Heart left ventricle (tissue), 16 donors: ENCODE results near the gene NT5C2. TPM values are rescaled to one million over a fixed set of nuclear protein-coding genes. Genes with fewer than 3 reads are reported as not detected.

Experiments
- ATAC-seq, 4 donors: fragments of 200-7000 bp; cut with Tn5 transposase; one replicate each; pipeline ENCODE4 v1.9.1; 2020 to 2022; ENCODE audit warnings: moderate library complexity in 4 of 4, mild to moderate bottlenecking in 3 of 4, moderate number of reproducible peaks in 1 of 4
- DNase-seq, 5 donors: peaks; one replicate each; pipeline ENCODE4 v3.0.0-alpha.2; 2020
- H3K27ac ChIP-seq, 12 donors: fragments of 200-600 bp; sonication (generic) in 4 of 12; one replicate each; pipeline versions ENCODE4 v1.5.0 to v1.8.0; 2016 to 2022; ENCODE audit warnings: mild to moderate bottlenecking in 2 of 12
- H3K27me3 ChIP-seq, 9 donors: fragments of 200-600 bp; sonication (generic) in 2 of 9; one replicate each; pipeline versions ENCODE4 v1.5.1 to v1.8.0; 2016 to 2022; ENCODE audit warnings: mild to moderate bottlenecking in 3 of 9
- H3K36me3 ChIP-seq, 9 donors: fragments of 200-600 bp; sonication (generic) in 2 of 9; one replicate each; pipeline versions ENCODE4 v1.5.0 to v1.8.0; 2018 to 2022; ENCODE audit warnings: mild to moderate bottlenecking in 2 of 9
- H3K4me1 ChIP-seq, 12 donors: fragments of 200-600 bp; sonication (generic) in 4 of 12; one replicate each; pipeline versions ENCODE4 v1.5.0 to v1.8.0; 2016 to 2022; ENCODE audit warnings: mild to moderate bottlenecking in 3 of 12
- H3K4me3 ChIP-seq, 12 donors: fragments of 200-600 bp; sonication (generic) in 4 of 12; one replicate each; pipeline versions ENCODE4 v1.5.0 to v1.8.0; 2017 to 2022; ENCODE audit warnings: mild to moderate bottlenecking in 9 of 12, moderate library complexity in 4 of 12
- H3K9me3 ChIP-seq, 12 donors: fragments of 200-600 bp; sonication (generic) in 4 of 12; one replicate each; pipeline versions ENCODE4 v1.5.0 to v1.8.0; 2016 to 2022; ENCODE audit warnings: mild to moderate bottlenecking in 1 of 12
- POLR2A ChIP-seq, 2 donors: fragments of 450-650 bp; IDR thresholded peaks; one replicate each; pipeline ENCODE4 v1.6.1; 2017; ENCODE audit warnings: antibody characterized with exemption in 2 of 2, mild to moderate bottlenecking in 2 of 2, moderate library complexity in 2 of 2
- WGBS, 4 donors: extraction: QIAGEN DNeasy Blood & Tissue Kit in 2 of 4; methylation state at CpG; one replicate each; pipeline versions ENCODE4 v1.1.5 to v1.1.7; 2013 to 2018; 5-methylcytosine and 5-hydroxymethylcytosine counted together
- intact Hi-C, 10 donors: fragments of 100-400 bp; cut with DNase I; formaldehyde crosslinking; loops; one replicate each; pipeline versions ENCODE4 v1.11.1 to v1.14.2; 2022
- polyA plus RNA-seq, 2 donors: library from polyadenylated mRNA; stranded (reverse); fragments of 200-250 nt; gene quantifications; one replicate each; pipeline ENCODE4 v1.2.3, GENCODE V29; 2013
- total RNA-seq, 9 donors: library from RNA; depleted of rRNA in 2 of 9; stranded (reverse); fragments of >200 nt in 2 of 9; fragmentation: NEBNext Ultra II Directional in 3 of 9; extraction: Animal tissue kit (Norgen Biotek cat#: 25700) in 3 of 9; gene quantifications; one replicate each; pipeline versions ENCODE4 v1.1.0 to v1.2.4, GENCODE V29; 2016 to 2023
- TF ChIP-seq, protein P1 (sequence below), 12 donors: fragments of 200-600 bp; sonication (generic) in 4 of 12; IDR thresholded peaks; one replicate each; pipeline versions ENCODE4 v1.5.0 to v1.8.0; 2018 to 2022; ENCODE audit warnings: antibody characterized with exemption in 12 of 12, mild to moderate bottlenecking in 5 of 12
- donor health status: ischemic (EF 13 %, LVEDD 7.1; RV severe dilation, severe dysfunction).
- donor health status: healthy with polysubstance abuse.
- donor health status: DM: no; HTN: yes; CAD: no.
- donor health status: DM: no; HTN: no; CAD: no.
- donor health status: ischemic (EF 25% LVEDD 6.9; RV normal size, moderate dysfunction).
- donor health status: ischemic (EF 25% LVEDD 5.7; RV mildly dilated, moderate dysfunction).
- donor health status: healthy.
- donor health status: DM: yes; HTN: yes; CAD: no.
- donor health status: ischemic (EF 35%, LVEDD 5.7; RV mildly dilated, moderate dysfunction).
- donor health status: nonischemic (EF 11% LVEDD 7.7; RV severe dilation, severe dysfunction).
- donor health status: DM: yes; HTN: yes; CAD: no.
- donor health status: PGD.
- donor health status: ischemic (EF 29% LVEDD 5.4; RV normal size, mild dysfunction).
- donor health status: nonischemic (EF 23%, LVEDD 6.1; RV moderate dilation, normal function).

Gene NT5C2
- total and polyA plus RNA-seq, 11 donors, result 26.2 to 70.6 (median 43.6) TPM

DNA sequence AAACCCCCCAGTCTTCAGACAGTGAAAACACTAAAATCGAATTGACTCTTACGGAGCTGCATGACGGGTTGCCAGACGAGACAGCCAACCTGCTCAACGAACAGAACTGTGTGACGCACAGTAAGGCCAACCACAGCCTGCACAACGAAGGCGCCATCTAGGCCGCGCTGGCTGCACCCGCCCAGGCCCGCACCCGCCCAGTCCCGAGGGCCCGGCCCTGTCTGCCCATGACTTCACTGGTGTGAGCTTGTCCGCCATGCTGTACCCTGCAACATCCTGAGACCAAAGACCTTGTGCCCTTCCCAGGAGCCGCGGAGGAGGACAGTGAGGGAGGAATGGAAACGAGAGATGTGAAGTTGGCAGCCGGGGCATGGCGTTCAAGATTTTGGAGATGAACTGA is 116.1 kb downstream of the NT5C2 start:
- ATAC-seq (no peak), DNase-seq (no peak)
- Histone ChIP-seq H3K36me3 (peaks cover 0 to 56% (median 33%) of the 10 kb centered on the region in 9 donors), H3K27me3 (no peaks in the 10 kb centered on the region), H3K4me1 (no peaks in the 10 kb centered on the region), H3K27ac (no peak overlapping the region), H3K9me3 (no peaks in the 10 kb centered on the region), H3K4me3 (no peak overlapping the region)
- TF ChIP-seq, protein P1, sequence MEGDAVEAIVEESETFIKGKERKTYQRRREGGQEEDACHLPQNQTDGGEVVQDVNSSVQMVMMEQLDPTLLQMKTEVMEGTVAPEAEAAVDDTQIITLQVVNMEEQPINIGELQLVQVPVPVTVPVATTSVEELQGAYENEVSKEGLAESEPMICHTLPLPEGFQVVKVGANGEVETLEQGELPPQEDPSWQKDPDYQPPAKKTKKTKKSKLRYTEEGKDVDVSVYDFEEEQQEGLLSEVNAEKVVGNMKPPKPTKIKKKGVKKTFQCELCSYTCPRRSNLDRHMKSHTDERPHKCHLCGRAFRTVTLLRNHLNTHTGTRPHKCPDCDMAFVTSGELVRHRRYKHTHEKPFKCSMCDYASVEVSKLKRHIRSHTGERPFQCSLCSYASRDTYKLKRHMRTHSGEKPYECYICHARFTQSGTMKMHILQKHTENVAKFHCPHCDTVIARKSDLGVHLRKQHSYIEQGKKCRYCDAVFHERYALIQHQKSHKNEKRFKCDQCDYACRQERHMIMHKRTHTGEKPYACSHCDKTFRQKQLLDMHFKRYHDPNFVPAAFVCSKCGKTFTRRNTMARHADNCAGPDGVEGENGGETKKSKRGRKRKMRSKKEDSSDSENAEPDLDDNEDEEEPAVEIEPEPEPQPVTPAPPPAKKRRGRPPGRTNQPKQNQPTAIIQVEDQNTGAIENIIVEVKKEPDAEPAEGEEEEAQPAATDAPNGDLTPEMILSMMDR (IDR thresholded peaks at IDR 0.05), result no peak
- no peak for TF ChIP-seq POLR2A (IDR thresholded peaks at IDR 0.05)
- WGBS, 4 donors, result 93 to 99% (median 97%) methylated on average over 21 of the region's 21 CpGs
- intact Hi-C loops, result loop anchor here in 2 of 10 donors (10.0 kb wide), 1 partner anchor 242 kb away; the partner anchor contains the start of gene CYP17A1 (in 2 of the 2)

DNA sequence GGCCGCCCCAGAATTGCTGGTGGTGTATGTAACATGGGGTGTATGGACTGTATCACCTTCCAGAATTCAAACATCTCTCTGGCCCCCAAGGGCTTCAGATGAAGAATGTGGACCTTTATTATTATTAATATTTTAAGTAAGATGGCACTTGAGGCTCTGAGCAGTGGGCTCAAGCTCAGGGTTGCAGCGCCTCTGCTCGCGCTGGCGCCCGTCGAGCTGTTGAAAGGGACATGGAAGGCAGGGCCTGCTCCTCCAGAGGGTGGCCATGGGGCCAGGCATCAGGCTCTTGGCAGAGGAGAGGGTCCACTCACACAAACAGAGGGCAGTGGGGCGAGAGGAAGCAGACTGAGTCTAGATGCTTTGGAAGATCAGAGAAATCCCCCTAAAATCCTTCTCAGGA is 120.2 kb downstream of the NT5C2 start:
- intact Hi-C loops, result loop anchor here in 5 of 10 donors (2.0 to 10.0 kb wide), 3 partner anchors 156 to 238 kb away; partner anchors contain the start of gene CYP17A1 (in 2 of the 5)
- Histone ChIP-seq H3K4me3 (no peak overlapping the region), H3K27ac (no peak overlapping the region), H3K4me1 (peaks cover 0 to 18% (median 0%) of the 10 kb centered on the region in 12 donors), H3K36me3 (peaks cover 0 to 49% (median 27%) of the 10 kb centered on the region in 9 donors), H3K27me3 (no peaks in the 10 kb centered on the region), H3K9me3 (no peaks in the 10 kb centered on the region)
- no peak for DNase-seq
- TF ChIP-seq, protein P1 (IDR thresholded peaks at IDR 0.05), result no peak
- TF ChIP-seq POLR2A (IDR thresholded peaks at IDR 0.05), result no peak
- no peak for ATAC-seq
- 95 to 99% (median 98%) methylated on average over 8 of the region's 8 CpGs for WGBS, 4 donors

DNA sequence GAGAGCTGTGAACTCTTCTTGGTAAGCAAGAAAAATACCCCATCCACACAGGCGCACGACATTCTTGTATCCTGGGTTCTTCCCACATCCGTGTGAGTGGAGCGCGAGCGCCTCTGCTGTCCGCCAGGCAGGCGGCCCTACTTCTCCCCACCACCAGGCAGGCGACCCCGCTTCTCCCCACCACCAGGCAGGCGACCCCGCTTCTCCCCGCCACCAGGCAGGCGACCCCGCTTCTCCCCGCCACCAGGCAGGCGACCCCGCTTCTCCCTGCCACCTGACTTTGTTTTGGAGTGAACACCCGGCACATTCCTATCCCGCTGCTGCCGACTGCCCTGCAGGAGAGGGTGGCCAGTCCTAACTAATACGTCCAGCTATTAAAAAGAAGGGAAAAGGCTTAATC is 120.8 kb downstream of the NT5C2 start:
- intact Hi-C loops, result loop anchor here in 5 of 10 donors (2.0 to 10.0 kb wide), 3 partner anchors 155 to 237 kb away; partner anchors contain the start of gene CYP17A1 (in 2 of the 5)
- Histone ChIP-seq H3K9me3 (no peaks in the 10 kb centered on the region), H3K27me3 (no peaks in the 10 kb centered on the region), H3K36me3 (peaks cover 0 to 44% (median 21%) of the 10 kb centered on the region in 9 donors), H3K27ac (no peak overlapping the region), H3K4me3 (no peak overlapping the region), H3K4me1 (peaks cover 0 to 18% (median 0%) of the 10 kb centered on the region in 12 donors)
- DNase-seq (no peak), ATAC-seq (no peak)
- 95 to 97% (median 97%) methylated on average over 22 of the region's 22 CpGs for WGBS, 4 donors
- TF ChIP-seq, protein P1 (IDR thresholded peaks at IDR 0.05), result no peak
- no peak for TF ChIP-seq POLR2A (IDR thresholded peaks at IDR 0.05)

DNA sequence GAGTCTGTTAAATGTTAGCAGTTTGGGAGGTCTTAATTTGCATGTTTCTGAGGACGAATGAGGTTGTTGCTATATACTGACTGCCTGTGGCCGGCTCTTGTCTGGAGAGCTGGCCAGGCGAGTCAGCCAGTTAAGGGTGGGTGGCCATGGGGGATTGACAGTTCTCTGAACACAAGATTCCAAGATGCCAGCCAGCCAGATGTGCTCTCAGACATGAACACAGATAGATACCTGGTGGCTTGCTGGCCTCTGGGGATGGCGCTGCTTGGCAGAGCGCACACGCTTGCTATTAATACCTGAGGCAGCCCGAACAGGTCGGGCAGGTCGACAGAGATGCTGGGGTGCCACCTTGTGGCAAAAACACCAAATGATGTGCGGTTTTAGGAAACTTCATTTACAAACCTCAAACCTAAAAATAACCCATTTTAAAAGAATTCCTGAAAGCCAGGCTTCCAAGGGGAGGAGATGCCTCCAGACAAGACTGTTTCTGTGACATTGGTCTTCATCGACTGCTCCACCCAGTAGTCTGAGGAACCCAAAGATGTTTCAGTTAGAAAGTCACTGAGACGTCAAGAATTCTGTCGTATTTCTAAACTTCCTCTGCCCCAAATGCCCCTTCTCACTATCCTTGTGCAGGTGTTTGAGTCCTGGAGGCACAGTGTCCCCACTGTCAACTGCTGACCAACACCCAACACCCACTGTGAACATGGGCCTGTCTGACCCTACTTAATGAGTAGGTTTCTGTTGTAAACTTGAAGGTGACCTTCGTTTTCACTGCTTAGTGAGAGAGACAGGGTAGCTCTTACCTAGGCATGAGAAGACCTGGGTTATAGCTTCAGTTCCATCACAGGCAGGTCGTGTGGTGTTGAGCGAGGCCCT is 123.4 kb downstream of the NT5C2 start:
- Histone ChIP-seq H3K27me3 (no peaks in the 10 kb centered on the region), H3K4me1 (peaks cover 0 to 18% (median 0%) of the 10 kb centered on the region in 12 donors), H3K4me3 (no peak overlapping the region), H3K36me3 (peaks cover 0 to 30% (median 7%) of the 10 kb centered on the region in 9 donors), H3K27ac (no peak overlapping the region), H3K9me3 (no peaks in the 10 kb centered on the region)
- WGBS, 4 donors, result 43 to 47% (median 46%) methylated on average over 16 of the region's 16 CpGs
- intact Hi-C loops, result loop anchor here (1.0 to 10.0 kb wide), 13 partner anchors 152 to 345 kb away; partner anchors contain the start of genes CYP17A1 (in 7 of the 10), CNNM2 (in 3 of the 10) and RPEL1 (in 1 of the 10)
- TF ChIP-seq, protein P1 (IDR thresholded peaks at IDR 0.05), result peak; percentile 47 to 77 (median 64)
- TF ChIP-seq POLR2A (IDR thresholded peaks at IDR 0.05), result no peak
- ATAC-seq (peak; percentile 40 to 84 (median 73)), DNase-seq (peak in 4 of 5 donors; percentile 37 to 68 (median 56))
